Kidney glomerular epithelial cell (primary cell): Measurements from ENCODE around the gene UNC119B.
A peak's percentile ranks its signal among the peaks of the same experiment; 100 is the strongest.

Experiments
- DNase-seq: peaks from one replicate; lab custom pipeline; 2025; lab: John Stamatoyannopoulos, UW

UNC119B gene

GRCh38 chr12:120688527-120689071 is 21.7 kb upstream of the UNC119B start:
- DNase-seq: peak; percentile 46

DNA sequence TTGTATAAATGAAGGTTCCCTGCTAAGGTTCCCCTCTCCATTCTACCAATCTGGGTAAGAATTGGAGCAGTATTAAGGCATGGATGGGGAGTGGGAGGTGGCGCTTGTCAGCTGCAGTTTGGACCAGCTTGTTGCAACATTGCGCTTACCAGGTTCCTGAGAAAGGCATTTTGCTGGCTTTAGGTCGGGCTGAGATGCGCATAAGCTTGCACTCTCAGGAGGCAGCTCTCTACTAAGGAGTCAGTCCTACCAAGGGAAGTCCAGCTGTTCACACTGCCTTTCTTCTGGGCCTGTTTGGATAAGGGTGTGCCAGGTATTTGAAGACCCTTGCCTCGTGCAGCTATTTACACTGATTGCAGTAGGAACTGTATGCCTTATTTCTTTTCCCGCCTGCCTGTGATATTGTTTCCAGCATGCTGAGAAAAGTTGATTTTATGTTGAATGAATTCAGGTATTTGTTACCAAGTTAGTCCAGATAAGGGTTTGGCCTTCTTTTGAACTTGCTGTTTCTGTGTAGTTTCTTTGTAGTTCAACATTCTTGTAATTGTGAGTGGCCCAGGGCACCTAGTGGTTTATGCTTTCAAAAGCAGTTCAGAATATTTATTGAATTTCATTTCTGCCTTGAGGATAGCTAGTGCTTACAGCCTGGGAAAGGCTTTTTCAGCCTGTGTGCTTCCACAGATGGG is 20.7 kb upstream of the UNC119B start:
- DNase-seq: no peak

DNA sequence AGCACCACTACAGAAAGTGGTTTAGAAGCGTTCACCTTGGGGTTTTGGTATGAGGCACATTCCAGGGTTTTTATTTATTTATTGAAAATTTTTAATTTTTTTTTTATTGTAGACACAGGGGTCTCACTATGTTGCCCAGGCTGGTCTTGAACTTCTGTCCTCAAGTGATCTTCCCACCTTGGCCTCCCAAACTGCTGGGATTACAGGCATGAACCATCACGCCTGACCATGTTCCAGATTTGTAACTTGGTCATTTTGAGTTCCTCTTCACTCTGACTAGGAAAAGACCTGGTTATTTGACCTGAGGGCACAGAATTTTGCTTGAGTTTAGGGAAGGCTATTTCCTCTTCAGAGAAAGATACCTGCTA is 20.2 kb upstream of the UNC119B start:
- no peak for DNase-seq

DNA sequence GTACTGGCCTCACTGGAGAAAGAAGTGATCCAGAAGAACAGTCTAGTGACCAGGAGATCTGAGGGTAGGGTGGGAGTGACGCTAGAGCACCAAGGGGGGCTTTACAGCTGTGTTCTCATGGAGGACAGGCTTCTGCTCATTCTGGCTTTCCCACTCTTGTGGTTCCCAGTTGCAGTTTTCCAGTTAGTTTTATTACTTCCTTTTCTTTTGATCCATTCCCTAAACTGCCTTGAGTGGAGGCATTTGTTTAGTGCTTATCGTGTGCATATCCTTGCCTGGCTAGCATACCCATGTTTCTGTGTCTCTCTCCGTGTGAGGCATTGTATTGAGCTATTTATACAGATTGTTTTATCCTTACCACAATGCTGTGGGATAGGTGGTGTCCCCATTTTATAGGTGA is 19.3 kb upstream of the UNC119B start:
- DNase-seq: no peak

GRCh38 chr12:120692524-120693033 is 17.7 kb upstream of the UNC119B start:
- DNase-seq: peak; percentile 57

GRCh38 chr12:120693848-120694247 is 16.4 kb upstream of the UNC119B start:
- DNase-seq: no peak

GRCh38 chr12:120696626-120697025 is 13.6 kb upstream of the UNC119B start:
- no peak for DNase-seq

- DNase-seq: no peak
These were observed 12.9 kb upstream of the UNC119B start for GRCh38 chr12:120697344-120697743.

- no peak for DNase-seq
These were observed 11.6 kb upstream of the UNC119B start for GRCh38 chr12:120698665-120699064.

- DNase-seq: no peak
These were observed 10.7 kb upstream of the UNC119B start for GRCh38 chr12:120699553-120699952.

- DNase-seq: no peak
These were observed 9.4 kb upstream of the UNC119B start for GRCh38 chr12:120700886-120701285.

DNA sequence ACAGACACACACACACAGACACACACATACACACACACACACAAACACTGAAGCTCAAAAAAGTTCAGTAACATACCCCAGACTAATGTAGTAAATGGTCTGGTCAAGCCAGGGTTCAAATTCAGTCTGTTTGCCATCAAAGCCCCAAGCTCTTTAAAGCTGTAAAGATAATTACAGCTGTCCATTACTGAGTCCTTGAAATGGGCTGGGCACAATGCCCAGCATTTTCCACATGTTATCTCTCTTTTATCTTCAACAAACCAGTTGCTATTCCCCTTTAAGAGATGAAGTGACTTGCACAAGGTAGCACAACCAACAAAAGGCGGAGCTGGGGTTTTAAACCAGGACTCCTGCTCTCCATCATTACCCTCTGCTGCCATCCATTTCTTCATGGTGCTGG is 7.6 kb upstream of the UNC119B start:
- no peak for DNase-seq

DNA sequence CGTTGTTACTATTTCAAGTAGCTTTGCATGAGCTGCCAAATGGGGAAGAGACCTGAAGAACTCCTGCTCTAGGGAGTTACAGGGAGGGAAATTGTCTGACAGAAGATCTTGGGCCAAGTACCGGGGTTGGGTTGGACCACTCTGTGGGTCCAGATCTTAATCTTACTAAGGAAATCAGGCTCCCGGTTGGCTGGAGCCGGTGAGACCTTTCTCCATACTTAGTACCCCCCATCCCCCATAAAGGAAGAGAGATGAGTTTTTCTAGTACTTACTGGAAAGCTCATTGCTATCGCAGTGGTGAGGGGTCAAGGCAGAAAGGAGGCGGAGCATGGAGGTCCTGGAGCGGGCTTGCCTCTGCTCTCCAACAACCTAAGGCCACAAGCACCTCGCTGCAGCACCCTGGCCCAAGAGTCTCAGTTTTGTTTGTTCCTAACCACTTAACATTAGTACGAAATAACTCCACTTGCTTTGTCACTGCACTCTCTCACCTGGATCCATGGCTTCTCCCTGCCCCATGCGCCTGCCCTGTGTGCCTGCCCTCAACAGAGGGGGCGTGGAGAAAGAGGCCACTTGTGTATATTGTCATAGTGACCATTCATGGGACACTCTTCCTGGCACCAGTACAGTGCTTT is 6.8 kb upstream of the UNC119B start:
- DNase-seq: no peak

DNA sequence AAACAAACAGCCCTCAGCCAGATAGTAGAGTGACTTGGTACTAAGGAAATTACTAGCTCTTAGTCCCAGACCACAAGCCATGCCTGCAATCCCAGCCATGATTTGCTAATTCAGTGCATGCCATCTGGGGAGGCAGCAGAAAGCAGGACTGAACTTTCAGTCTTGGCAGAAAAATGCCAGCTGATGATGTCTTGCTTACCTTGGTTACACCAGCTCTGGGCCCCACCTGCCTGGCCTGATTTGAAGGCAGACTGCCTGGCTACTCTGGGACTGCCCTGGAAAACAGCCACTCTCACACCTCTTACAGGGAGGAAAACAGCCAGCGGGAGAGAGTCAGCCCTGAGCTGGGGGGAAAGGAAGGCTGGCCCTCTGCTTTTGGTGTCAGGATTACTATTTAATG is 4.6 kb upstream of the UNC119B start:
- DNase-seq: no peak

GRCh38 chr12:120706029-120706428 is 4.2 kb upstream of the UNC119B start:
- DNase-seq: no peak

- DNase-seq: no peak
These were observed 1.6 kb upstream of the UNC119B start for GRCh38 chr12:120708651-120709050.

DNA sequence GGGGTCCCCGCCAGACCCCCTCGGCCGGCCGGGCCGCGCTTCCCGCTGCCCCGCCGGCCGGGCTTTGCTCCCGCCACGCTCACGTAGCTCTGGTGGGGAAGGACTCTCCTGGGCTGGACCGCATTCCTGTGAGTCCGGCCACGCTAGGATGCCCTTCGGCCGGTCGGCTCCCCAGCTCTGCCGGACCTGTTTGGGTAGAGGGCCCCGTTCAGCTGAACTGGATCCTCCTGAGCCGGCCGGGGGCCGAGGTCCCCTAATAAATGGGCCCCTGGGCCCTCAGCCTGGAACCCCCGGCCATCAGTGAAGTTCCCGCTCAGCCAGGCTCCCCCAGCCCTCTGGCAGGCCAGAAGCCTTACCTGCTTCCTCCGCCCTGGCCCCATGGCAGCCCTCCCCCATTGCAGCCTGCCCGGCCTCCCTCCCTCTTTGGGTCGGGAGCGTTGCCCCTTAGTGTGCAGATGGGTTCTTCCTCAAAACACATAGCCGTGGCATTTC is 593 bp downstream of the UNC119B start:
- no peak for DNase-seq

- DNase-seq: no peak
These were observed 1.2 kb downstream of the UNC119B start for GRCh38 chr12:120711411-120711810.

GRCh38 chr12:120712610-120713009 is 2.4 kb downstream of the UNC119B start:
- no peak for DNase-seq

GRCh38 chr12:120713861-120714482 is 3.7 kb downstream of the UNC119B start:
- DNase-seq: peak; percentile 73

DNA sequence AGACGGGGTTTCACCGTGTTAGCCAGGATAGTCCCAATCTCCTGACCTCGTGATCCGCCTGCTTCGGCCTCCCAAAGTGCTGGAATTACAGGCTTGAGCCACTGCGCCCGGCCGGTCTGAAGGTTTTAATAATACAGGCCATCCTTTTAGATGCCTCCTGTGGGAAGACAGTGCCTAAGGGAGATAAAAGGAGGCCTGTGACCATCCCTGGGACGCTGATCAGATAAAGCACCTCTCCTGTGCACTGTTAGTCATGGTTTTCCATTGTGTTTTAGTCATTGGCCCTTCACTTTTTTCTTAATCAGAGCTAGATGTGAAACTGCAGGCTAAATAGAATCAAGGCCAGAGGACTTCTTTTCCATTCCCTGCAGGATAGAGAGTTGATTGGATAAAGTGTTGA is 7.8 kb downstream of the UNC119B start:
- no peak for DNase-seq

- DNase-seq: peak; percentile 35
These were observed 8.8 kb downstream of the UNC119B start for GRCh38 chr12:120719072-120719471.
